SW480 (cell line): ENCODE data around the gene DPYSL5.

Source experiments
- DNase-seq: peaks from one replicate; pipeline ENCODE4 v3.0.0-alpha.2; 2016; ENCODE audit warnings: low spot score

DPYSL5 gene

GRCh38 chr2:26968001-26968400 lies 120.1 kb downstream of the DPYSL5 start:
- no peak for DNase-seq

GRCh38 chr2:26969077-26969844 lies 121.3 kb downstream of the DPYSL5 start:
- DNase-seq = no peak

GRCh38 chr2:26970244-26970927 lies 122.5 kb downstream of the DPYSL5 start, which contains the start of gene MAPRE3:
Gene MAPRE3, plus strand, starts transcription at chr2:26970637. Its CDS starts 51,582 bp downstream, at chr2:27022219.
- peak; percentile 74 for DNase-seq

DNA sequence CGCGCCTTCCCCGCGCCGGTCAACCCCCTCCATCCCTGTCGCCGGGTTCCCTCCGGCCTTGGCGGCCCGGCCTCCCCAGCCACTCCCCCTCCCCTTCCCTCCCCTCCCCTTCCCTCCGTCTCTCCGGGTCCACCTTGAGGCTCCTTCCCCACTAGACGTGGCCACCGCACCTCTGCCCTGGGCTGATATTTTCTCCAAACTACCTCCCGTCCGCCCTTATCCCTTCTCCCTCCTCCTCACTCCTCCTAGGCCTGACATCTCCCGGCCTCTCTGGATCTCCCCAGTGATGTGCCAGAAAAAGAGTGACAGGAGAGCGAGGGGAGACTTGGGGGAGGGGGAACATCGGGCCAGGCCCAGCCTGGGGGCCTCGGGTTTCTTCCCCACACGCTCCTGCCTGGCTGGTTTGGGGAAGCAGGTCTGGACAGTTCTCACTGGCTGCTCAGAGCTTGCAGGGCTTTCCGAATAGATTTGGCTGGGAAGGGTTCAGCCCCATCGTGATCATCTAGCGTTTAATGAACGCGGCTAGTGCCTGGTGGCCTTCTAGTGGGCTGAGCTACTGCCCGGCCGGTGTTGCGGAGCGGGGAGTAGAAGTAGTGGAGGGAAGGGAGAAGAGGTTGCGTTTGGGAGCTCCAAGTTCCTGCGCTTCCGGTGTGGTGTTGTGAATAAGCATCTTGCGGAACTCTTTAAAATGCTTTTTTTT lies 123.1 kb downstream of the DPYSL5 start:
- no peak for DNase-seq

DNA sequence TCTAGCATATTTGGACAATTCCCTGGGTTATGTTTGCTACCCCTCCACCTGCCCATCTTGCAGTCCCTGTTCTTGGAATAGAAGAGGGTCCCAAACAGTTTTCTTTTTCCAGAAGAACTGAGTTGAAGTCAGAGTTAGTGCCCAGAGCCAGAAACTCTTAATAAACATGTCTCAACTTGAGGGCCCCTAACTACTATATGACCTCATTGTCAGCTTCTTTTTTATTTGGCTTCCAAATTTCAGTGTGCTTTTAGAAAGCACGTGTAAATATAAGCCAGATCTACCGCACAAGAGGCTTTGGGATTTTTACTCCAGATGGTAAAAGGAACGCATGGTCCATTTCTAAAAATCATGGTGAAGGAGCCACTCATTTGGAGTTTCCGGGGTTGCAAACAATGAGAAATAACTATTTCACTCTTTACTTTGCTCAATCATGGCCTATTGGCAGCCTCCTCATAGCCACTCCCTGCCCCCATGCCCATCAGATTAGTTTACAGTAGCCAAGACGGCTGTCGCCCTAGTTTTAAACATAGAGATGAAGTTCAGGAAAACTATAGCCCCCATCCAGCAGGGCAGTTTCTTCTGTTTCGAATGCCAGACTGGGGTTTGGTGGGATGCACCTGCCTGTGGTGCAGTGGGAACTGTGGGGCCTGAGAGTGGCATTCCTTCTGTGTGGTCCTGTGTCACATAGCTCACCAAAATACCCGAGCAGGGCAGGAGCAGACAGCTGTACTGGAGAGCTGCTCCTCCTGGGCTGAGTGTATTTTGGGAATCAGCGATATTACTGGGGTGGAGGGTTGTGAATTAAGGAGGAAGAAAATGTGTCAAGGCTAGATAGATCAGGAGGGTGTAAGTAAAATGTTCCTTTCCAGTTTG lies 124.2 kb downstream of the DPYSL5 start:
- no peak for DNase-seq

- DNase-seq = no peak
Observed at GRCh38 chr2:26974352-26974751, 126.4 kb downstream of the DPYSL5 start.

GRCh38 chr2:26975102-26975501 lies 127.2 kb downstream of the DPYSL5 start:
- no peak for DNase-seq

DNA sequence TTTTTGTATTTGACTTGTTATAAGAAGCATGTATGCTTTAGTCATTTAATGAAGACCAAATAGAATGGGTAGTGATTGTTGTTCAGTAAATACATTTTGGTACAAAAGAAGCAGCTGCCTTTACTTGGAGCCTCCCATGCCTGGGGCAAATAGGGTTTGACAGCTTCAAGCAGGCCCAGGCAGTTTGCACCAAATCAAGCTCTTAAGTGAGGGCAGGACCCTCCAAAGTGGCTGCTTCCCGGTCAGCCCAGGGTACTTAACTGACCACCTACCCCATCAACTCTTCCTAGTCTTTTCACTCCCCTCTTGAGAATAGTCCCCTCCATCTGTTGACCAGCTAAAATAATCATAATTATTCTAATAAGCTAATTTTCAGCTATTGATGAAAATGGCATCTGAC lies 127.7 kb downstream of the DPYSL5 start:
- no peak for DNase-seq

DNA sequence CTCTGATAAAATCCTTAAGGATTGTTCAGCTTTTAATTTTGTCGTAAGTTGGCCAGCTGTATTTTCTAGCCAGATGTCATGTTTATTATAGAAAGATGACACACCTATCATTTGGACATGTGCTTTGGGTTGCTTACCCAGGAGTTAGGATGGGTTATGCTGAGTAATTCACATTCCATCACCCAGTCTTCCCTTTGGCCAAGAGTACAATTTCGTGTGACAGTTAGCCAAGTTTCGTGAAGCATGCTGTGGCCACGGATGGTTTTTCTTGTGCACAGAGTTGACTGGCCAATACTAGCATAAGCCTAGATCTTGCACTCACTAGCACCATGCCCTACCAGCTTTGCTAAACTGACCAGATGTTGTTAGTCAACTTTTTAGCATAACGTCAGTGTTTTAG lies 128.3 kb downstream of the DPYSL5 start:
- DNase-seq = no peak

GRCh38 chr2:26977012-26977411 lies 129.1 kb downstream of the DPYSL5 start:
- no peak for DNase-seq

DNA sequence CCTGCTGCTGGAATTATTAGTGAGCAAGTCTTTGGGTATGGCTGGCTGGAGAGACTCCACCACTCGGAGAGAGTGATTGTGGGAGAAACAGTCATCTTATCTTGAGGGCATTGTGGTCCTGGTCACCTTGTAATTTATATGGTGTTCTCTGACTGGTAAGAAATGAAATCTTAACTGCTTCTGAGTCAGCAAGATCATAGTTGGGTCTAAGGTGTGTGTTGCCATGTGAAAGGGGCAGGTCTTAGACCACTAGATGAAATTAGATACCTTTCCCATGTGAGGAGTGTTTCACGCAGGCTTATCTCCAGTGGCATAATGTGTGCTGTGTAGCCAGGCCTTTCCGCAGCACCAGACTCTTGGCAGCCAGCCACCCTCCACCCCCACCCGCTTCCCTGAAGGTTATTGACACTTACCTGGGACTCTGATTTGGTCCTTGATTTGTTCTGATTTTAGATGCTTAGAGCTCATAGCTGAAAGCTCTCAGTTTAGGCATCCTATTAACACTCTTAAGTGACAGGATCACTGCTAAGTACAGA lies 130.2 kb downstream of the DPYSL5 start:
- DNase-seq = peak; percentile 55

DNA sequence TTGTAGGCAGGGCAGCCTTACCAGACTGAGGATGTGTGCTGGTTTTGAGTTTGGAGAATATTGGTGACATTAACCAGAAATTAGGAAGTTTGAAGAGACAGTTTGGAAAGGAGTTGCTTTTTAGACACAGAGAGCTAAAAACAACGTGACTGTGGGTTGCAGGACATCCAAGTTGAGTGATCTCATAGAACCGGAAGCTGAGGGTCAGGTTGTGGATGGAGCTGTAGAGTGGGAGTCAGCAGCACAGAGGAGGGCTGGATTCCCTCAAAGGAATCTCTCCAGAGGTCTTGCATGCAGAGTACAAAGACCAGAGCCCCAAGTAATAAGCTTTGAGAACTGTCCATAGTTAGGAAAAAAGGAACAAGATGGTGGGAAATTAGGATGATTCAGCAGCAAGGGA lies 131.8 kb downstream of the DPYSL5 start:
- DNase-seq = no peak

DNA sequence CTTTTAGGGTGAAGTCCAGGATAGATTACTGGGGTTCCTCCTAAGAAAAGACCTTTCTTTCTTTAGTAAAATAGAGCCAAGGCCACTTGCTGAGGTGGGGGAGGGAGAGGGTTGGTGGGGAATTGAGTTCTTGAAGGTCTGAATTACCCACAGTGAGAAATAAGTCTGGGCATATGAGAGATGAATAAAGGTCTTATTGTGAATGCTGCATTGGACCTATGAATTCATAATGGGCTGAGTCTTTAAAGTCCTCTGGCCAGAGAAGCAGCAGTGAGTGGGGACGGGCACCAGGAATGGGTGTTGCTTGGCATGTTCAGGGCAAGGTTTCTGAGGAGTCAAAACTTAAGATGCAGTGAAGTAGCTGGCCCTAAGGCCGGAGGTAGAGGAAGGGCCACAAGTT lies 133.0 kb downstream of the DPYSL5 start:
- DNase-seq = no peak

DNA sequence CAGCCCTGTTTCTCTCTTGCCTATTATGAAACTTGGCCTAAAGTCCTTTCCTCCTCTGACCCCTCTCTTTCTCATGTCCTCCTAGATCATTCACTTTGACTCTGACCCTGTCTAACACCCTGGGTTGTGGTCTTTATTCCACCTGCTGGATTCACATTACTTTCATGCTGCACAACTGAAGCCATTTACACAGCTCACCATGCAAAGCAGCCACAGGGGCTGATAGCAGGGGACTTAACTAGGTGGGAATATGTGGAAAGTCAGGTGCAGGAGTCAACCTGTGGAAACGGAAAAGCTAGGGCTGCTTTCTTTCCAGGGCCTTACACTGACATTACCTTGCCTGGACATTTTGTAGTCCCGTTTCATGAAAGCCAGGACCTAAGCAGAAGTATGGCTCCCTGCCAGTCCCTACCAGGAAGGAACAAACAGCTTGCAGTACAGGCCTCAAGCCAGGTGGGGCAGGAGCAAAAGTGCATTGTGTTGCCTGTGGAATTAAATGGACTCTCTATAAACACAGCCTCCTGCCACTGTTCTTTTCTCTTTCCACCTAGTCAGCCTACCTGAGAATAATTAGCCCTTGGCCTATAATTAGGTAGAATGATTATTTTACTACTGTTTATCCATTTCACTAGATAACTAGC lies 134.3 kb downstream of the DPYSL5 start:
- DNase-seq = peak; percentile 66

DNA sequence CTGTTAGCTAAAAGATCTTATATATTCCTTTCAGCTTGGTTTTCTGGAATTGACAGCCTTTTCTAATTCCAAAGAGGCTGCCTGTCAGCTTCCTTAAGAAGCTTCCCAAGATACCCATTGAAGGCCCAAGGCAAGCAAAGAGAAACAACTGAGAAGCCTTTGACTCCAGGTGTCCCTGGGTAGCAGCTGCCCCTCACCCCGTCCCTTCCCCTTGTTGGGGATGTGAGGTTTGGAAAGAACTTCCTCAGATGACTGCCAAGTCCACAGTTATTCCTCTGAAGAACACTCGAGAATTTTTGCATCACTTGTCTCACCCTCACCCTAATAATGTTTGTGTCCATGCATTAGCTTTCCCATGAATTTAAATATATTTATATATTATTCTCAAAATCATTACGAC lies 135.8 kb downstream of the DPYSL5 start:
- no peak for DNase-seq

DNA sequence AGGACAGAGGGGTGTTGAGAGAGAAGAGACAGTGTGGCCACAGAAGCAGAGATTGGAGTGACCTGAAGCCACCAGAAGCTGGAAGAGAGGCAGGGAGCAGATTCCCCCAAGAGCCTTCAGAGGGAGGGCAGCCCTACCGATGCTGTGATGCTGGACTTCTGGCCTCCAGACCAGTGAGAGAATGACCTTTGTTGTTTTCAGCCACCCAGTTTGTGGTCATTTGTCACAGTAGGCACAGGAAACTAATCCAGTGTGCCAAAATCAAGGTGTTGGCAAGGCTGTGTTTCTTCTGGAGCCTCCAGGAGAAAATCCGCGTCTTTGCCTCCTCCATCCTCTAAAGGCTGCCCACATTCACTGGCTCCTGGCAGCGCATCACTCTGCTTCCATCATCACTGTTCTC lies 137.9 kb downstream of the DPYSL5 start:
- no peak for DNase-seq

GRCh38 chr2:26986576-26986975 lies 138.6 kb downstream of the DPYSL5 start:
- no peak for DNase-seq

GRCh38 chr2:26988058-26988860 lies 140.3 kb downstream of the DPYSL5 start:
- DNase-seq = no peak

- no peak for DNase-seq
Observed at GRCh38 chr2:26989156-26989555, 141.2 kb downstream of the DPYSL5 start.

- no peak for DNase-seq
Observed at GRCh38 chr2:26991717-26992116, 143.8 kb downstream of the DPYSL5 start.
